HG03095 (cell line): ENCODE data around the gene PAQR9.

Source experiments
- ATAC-seq: cut with Tn5 transposase; IDR thresholded peaks from one replicate; pipeline ENCODE4 v1.9.1; 2021; ENCODE audit warnings: moderate library complexity; ENCODE audit not compliant: unreplicated experiment

The PAQR9 gene

DNA sequence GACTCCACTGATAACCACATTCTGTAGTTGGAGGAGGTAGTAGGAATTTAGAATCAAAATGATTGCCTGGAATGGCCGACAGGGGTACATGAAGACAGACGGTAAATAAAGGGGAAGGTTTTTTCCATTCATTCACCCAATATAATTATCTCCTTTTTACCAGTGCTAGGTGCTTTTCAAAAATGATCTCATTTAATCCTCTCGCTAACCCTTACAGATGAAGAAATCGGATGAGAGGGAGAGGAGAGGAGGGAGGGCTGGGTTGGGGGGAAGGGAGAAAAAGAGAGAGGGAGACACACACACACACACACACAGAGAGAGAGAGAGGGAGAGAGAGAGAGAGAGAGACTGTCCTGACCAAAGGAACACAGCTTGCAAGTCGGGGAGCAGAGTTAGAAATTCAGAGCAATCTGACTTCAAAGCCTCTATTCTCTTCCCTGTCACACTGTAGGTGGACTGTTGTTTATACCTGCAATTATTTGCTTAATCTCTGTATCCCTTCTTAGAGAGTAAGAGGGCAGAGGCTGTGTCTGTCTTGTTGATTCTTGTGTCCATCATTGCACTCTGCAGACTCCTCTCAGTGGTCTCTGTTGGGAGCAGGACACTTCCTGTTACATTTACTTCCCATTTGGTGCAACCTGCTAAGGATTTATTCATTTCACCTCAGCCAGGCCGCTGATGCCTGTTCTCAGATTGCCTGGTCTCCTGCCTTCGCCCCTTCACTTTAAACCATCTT is 18.7 kb upstream of the PAQR9 start:
- ATAC-seq = no peak

GRCh38 chr3:142981108-142981507 is 17.6 kb upstream of the PAQR9 start:
- ATAC-seq = no peak

- no peak for ATAC-seq
Measured at GRCh38 chr3:142977399-142977728, 13.9 kb upstream of the PAQR9 start.

DNA sequence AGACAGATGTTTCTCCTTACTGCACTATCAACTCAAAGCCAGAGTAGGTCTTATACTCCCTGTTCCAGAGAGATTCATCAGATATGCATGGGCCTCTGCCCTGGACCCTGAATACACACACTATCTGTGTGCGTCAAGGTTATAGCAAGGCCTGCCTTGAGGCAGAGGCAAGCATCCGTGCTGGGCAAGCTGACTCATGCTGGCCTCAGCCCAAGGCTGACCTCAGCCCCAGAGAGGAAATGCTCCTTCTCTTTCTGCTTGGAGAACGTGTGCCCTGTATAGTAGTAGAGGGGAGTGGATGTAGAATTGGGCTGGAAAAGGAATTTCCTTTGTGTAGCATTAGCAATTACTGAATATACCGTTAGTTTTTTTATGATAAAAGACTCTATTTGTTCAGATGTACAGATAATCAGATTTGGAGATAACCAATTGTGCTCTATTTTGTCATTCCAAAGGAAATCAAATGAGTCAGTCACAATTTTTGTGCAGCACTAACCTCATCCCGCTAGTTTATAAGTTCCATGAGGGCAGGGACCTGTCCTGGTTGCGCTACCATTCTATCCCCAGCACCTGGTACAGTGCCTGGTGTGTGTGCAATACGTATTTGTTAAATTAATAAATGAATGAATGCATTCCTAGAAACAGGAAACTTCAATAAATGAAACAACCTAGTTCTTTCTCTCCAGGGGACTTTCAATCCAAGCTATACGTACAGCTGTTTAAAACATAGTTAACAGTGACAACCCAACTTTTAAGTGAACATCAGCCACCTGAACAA is 13.3 kb upstream of the PAQR9 start:
- no peak for ATAC-seq

DNA sequence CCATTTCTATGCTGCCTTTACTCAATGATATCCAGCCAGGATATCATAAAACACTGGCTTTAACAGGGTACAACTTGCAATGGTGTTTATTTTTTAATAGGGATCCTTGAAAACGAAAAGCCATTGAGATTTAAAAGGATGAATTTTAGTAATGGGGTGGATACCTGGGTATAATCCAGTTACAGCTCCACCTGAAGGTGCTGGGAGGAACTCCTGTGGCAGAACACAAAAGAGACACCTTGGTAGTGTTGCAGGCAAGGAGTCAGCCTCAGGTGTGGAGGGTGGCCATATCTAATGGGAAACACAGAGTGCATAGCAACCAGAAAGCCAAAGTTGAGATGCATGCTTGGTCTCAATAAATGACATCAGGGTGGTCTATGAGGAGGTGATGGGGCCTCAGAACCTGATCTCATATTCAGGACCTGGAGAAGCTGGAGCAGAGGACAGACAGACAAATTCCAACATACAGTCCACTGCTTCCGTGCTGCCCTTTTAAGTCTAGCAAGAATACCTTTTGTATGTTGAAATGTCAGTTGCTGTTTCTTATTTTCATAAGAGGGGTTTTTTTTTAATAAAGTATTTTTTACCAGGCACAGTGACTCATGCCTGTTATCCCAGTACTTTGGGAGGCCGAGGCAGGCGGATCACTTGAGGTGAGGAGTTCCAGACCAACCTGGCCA is 12.0 kb upstream of the PAQR9 start:
- ATAC-seq = no peak

DNA sequence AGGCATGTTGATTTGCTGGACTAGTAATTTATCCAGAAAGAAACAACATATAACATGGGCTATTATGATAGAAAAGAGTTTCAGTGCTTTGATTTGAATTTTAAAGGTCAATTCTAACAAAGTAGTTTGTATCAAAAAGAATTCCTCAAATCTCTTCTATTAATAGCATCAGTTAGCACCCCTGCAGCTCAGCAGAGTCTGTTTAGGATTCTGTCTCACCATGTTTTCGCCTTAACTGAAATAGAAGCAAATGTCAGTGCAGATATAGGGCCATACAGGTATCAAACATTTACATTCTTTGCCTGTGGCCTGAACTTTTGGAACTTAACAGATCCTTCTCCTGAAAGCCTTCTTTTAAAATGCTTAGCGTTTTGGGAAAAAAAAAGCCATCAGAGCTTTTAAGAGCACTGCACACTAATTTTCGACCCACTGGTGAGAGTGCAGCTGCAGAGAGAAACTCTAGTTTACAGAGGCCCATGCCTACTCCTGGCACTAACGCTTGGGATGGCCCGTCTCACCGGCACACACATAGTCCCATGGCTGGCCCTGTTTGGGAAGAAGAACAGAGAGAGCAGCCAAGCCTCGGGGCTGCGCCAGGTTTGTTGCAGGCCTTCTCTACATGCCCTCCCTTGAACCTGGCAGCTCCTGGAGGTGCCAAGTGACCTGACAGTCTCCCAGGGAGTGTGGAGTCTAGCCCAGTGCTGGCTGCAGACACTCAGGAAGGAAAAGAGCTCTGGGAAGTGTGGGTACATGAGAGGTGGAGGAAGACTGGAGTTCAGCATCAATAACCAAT is 9.9 kb upstream of the PAQR9 start:
- ATAC-seq = no peak

- ATAC-seq = no peak
Measured at GRCh38 chr3:142972092-142972753, 8.7 kb upstream of the PAQR9 start.

DNA sequence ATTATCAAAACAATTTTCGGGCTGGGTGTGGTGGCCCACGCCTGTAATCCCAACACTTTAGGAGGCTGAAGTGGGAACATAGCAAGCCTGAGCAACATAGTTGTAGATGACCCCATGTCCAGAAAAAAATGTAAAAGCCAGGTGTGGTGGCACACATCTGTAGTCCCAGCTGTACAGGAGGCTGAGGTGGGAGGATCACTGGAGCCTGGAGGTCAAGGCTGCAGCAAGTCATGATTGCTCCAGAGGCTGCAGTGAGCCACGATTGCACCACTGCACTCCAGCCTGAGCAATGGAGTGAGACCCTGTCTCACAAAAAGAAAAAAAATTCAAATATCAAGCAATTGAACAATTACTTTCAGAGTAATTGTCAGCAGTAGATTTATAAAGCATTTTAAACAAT is 8.0 kb upstream of the PAQR9 start:
- ATAC-seq = no peak

DNA sequence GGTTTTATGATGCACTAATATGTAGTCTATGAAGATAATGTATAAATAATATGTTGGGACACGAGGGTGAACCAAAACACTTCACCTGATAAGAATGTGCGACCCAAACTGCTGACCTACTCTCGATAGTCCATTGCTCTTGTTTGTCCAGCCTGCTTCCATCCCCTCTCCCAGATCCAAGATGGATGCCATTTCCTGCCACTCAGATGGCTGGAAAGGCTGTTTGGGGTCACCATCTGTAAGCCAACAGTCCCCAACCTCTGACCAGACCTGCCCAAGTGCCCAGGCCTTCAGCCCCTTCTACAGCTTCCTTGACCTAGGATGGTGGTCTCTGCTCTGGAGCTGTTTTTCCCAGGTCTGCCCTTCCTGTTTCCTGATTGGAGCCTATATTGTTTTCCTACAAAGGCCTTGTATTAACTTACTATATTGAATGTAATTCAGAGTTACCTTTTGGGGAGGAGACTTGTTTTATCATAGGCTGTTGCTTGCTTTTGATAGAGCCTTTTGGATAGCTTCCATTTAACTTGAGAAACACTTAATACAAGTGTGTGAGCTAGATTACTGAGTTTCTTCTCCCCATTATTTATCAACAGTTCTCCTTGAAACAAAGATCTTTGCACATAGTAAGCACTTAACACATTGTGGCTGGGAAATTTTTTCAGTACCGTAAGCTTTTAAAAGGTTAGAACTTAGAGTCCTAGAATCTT is 5.0 kb upstream of the PAQR9 start:
- ATAC-seq = no peak

DNA sequence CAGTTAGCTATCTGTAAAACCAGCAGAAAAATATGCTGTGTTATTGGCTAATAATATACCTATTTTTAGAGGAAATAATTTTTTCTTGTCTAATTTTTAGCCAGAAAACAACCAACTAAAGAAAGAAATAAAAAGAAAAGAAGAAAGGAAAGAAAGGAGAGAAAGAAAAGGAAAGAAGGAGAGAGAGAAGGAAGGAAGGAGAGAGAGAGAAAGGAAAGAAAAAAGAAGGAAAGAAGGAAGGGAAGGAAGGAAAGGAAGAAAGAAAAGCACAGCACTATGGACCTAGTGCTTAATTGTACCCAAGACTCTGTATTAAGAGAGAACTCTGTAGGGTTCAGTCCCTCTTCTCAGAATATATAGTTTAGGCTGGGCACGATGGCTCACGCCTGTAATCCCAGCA is 3.3 kb upstream of the PAQR9 start:
- ATAC-seq = no peak

- no peak for ATAC-seq
Measured at GRCh38 chr3:142965581-142965980, 2.1 kb upstream of the PAQR9 start.

- no peak for ATAC-seq
Measured at GRCh38 chr3:142963234-142963515, 299 bp downstream of the PAQR9 start.

DNA sequence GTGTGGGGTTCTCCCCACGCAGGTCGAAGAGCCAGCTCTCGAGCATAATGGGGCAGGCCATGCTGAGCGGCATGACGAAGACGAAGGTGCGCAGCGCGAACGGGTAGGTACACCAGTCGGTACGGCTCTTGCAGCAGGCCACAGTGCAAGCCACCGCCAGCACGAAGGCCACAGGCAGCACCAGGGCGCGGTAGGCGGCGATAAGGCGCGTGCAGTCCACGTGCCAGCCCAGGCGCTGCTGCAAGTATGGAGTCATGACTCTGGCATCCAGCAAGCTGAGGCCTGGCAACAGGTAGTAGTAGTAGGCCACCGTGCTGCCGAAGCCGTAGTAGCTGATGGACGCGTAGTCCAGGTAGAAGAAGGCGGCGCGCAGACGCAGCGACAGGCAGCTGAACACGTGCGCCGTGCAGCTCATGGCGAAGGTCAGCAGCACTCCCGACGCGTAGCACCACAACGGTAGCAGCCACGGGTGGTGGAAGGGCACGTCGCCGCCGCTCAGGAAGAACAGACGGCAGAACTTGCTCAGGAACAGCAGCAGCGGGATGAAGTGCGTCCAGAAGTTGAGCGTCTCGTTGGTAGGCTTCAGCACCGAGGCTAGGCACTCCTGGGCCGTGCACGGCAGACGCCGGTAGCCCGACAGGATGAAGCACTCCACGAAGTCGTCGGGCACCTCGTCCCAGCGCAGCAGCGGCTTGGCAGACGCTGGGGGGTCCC is 797 bp downstream of the PAQR9 start:
- no peak for ATAC-seq

DNA sequence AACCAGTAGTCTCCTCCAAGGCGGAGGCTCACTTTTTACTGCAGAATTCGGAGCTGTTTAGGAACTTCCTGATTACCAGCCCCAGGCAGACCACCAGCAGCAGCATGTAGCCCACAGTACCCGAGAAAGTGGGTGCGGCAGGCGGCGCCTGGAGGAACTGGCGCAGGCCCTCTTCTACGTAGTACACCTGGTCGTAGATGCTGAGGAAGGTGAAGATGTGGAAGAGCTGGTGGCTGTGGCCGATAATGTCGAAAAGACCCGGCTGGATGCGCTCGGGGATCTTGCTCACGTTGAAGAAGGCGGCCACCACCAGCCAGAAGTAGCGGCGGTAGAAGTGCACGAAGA is 1.3 kb downstream of the PAQR9 start:
- ATAC-seq = no peak

GRCh38 chr3:142961539-142961938 is 1.9 kb downstream of the PAQR9 start:
- no peak for ATAC-seq

- ATAC-seq = no peak
Measured at GRCh38 chr3:142960322-142960850, 3.1 kb downstream of the PAQR9 start.

GRCh38 chr3:142958707-142959106 is 4.8 kb downstream of the PAQR9 start:
- no peak for ATAC-seq

DNA sequence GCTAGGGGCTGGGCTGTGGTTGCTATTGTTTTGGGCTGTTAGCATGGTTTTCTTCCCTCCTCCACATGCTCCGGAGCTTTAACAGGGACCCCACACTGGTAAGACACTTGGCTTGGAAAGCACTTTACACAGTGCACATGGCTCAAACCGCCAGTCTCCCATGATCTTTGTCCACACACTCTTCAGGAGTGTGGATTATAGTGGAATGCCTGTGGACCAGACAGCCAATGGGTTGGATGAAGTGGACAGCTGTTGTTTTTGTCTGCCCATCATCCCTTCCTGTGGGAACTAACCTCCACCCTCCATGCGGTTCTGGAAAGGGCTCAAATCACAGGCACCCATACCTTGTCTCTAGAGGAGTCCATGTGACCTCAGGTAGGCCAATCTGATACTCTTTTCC is 10.0 kb downstream of the PAQR9 start:
- ATAC-seq = no peak
